ENCODE data around the gene CAMK1D. TPM values are rescaled to one million over a fixed set of nuclear protein-coding genes. Genes with fewer than 3 reads are reported as not detected.

The CAMK1D gene
- total and polyA plus RNA-seq, 2 of the 4 experiments (the other 2 are of a cell fraction), result 5.0 to 5.3 TPM

DNA sequence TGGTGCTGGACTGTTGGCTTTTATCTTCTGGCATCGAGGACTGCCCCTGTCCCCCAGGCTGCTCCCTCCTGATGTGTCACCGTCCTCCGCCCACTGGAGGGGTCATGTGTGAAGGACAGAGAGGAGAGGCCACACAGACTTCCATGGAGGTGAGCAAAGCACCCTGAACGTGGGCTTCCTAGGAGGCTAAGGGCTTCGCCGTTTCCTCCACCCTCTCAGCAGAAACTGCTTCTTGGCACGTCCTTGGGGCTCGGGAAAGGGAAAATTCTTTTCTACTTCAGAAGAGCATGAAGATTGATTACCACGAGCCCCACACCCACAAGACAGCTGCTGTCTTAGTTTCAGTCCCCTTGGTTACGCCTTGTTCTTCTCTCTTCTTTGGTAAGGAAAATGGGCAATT is 433.9 kb downstream of the CAMK1D start:
- Histone ChIP-seq H3K23ac (ENCODE audit: low read depth, low read length) (no peak overlapping the region), H3K18ac (ENCODE audit: low read depth, low read length) (no peak overlapping the region), H4K20me1 (ENCODE audit: insufficient read depth, low read length) (no peaks in the 10 kb centered on the region), H3K4me2 (ENCODE audit: low read depth, low read length) (no peak overlapping the region), H3K4ac (ENCODE audit: low read depth, low read length) (no peak overlapping the region), H3K9me3 (ENCODE audit: control insufficient read depth, insufficient read depth, low read length) (no peaks in the 10 kb centered on the region), H3K9me1 (ENCODE audit: insufficient read depth, low read length) (peaks cover 2% of the 10 kb centered on the region; the same call in 1 of the 2 replicates), H2BK15ac (ENCODE audit: low read depth, low read length) (no peak overlapping the region), H2AK5ac (ENCODE audit: low read depth, low read length) (no peak overlapping the region), H3K27ac (ENCODE audit: insufficient read depth, low read length) (no peak overlapping the region), H3K79me1 (ENCODE audit: low read depth in 1 of 2, low read length in 2 of 2) (no peaks in the 10 kb centered on the region), H2AK9ac (replicated peaks; ENCODE audit: low read depth, low read length, poor library complexity) (no peak overlapping the region), H4K8ac (ENCODE audit: low read depth in 2 of 2, low read length in 2 of 2) (no peak overlapping the region), H3K9ac (ENCODE audit: low read depth, low read length) (no peak overlapping the region), H2BK120ac (ENCODE audit: low read depth, low read length) (no peak overlapping the region), H2BK20ac (ENCODE audit: low read depth, low read length) (no peak overlapping the region), H3K27me3 (ENCODE audit: control insufficient read depth, insufficient read depth, low read length) (no peaks in the 10 kb centered on the region; the same call in 1 of the 2 replicates), H3K4me1 (ENCODE audit: control insufficient read depth, insufficient read depth, low read length) (peaks cover 2% of the 10 kb centered on the region; the same call in 1 of the 2 replicates), H3K56ac (ENCODE audit: extremely low read depth, insufficient read depth, low read length) (no peak overlapping the region), H4K91ac (ENCODE audit: insufficient read depth, low read depth, low read length) (no peak overlapping the region), H3K14ac (replicated peaks; ENCODE audit: low read depth, low read length) (no peak overlapping the region), H2AFZ (replicated peaks; ENCODE audit: low read length, poor library complexity) (peak overlapping the region; percentile 45), H4K5ac (ENCODE audit: low read depth, low read length) (no peak overlapping the region), H3K4me3 (ENCODE audit: insufficient read depth, low read depth, low read length) (no peak overlapping the region), H3K36me3 (ENCODE audit: control insufficient read depth, insufficient read depth, low read length) (no peaks in the 10 kb centered on the region), H2BK5ac (ENCODE audit: low read depth, low read length, poor library complexity, severe bottlenecking) (no peak overlapping the region)
- TF ChIP-seq BHLHE40 (IDR thresholded peaks at IDR 0.05; ENCODE audit: low read depth, low read length), result no peak
- no peak for TF ChIP-seq FOS (IDR thresholded peaks at IDR 0.05; ENCODE audit: low read depth, low read length)
- TF ChIP-seq MAFK (IDR thresholded peaks at IDR 0.05; ENCODE audit: low read depth, low read length), result no peak
- TF ChIP-seq POLR2A (IDR thresholded peaks at IDR 0.05; ENCODE audit: low read depth, low read length), result no peak
- no peak for TF ChIP-seq MXI1 (IDR thresholded peaks at IDR 0.05; ENCODE audit: borderline replicate concordance, low read depth, low read length)
- TF ChIP-seq ELK1 (IDR thresholded peaks at IDR 0.05; ENCODE audit: borderline replicate concordance, low read depth, low read length), result no peak
- TF ChIP-seq CHD1 (IDR thresholded peaks at IDR 0.05; ENCODE audit: low read depth, low read length), result no peak
- TF ChIP-seq NFE2L2 (IDR thresholded peaks at IDR 0.05; ENCODE audit: low read depth, low read length), result no peak
- TF ChIP-seq SMC3 (IDR thresholded peaks at IDR 0.05; ENCODE audit: low read depth, low read length), result no peak
- no peak for TF ChIP-seq MAZ (IDR thresholded peaks at IDR 0.05; ENCODE audit: borderline replicate concordance, low read depth, low read length)
- TF ChIP-seq RFX5 (IDR thresholded peaks at IDR 0.05; ENCODE audit: low read depth, low read length), result no peak
- POLR2A ChIA-PET (ENCODE audit: unreplicated experiment), result no interaction called here
- intact Hi-C loops (cut with micrococcal nuclease) (no loop called here), dilution Hi-C loops (cut with HindIII; ENCODE audit: low sequenced_read_pairs, unreplicated experiment) (no loop called here), in situ Hi-C loops (cut with MboI; ENCODE audit: low sequenced_read_pairs) (no loop called here)
- BruUV-seq (replicated peaks), result no TSS peak
- no CpG with 5 or more reads among the region's 10 CpGs for WGBS, 2 experiments (ENCODE audit: extremely low coverage in 2 of 2, insufficient read length in 1 of 2)
- CTCF ChIA-PET, result no interaction called here
- DNase-seq (no peak), ATAC-seq (ENCODE audit: low read depth) (no peak)

Data from IMR-90 (cell line).